Lower leg skin (tissue), 3 donors: ENCODE data around the gene SMC1B.

Source experiments
- POLR2A ChIP-seq, 2 donors: fragments of 450-650 bp; IDR thresholded peaks; one replicate each; pipeline ENCODE4 v1.6.1; 2016 to 2017; ENCODE audit warnings: antibody characterized with exemption in 2 of 2, mild to moderate bottlenecking in 1 of 2, moderate library complexity in 1 of 2
- TF ChIP-seq, protein P1 (sequence below), 3 donors: fragments of 450-650 bp; IDR thresholded peaks; one replicate each; pipeline ENCODE4 v1.5.1; 2016; ENCODE audit warnings: antibody characterized with exemption in 3 of 3, mild to moderate bottlenecking in 3 of 3, moderate library complexity in 2 of 3

GRCh38 chr22:45318558-45319323, 94.7 kb downstream of the SMC1B start:
- TF ChIP-seq, protein P1, sequence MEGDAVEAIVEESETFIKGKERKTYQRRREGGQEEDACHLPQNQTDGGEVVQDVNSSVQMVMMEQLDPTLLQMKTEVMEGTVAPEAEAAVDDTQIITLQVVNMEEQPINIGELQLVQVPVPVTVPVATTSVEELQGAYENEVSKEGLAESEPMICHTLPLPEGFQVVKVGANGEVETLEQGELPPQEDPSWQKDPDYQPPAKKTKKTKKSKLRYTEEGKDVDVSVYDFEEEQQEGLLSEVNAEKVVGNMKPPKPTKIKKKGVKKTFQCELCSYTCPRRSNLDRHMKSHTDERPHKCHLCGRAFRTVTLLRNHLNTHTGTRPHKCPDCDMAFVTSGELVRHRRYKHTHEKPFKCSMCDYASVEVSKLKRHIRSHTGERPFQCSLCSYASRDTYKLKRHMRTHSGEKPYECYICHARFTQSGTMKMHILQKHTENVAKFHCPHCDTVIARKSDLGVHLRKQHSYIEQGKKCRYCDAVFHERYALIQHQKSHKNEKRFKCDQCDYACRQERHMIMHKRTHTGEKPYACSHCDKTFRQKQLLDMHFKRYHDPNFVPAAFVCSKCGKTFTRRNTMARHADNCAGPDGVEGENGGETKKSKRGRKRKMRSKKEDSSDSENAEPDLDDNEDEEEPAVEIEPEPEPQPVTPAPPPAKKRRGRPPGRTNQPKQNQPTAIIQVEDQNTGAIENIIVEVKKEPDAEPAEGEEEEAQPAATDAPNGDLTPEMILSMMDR (IDR thresholded peaks at IDR 0.05), result no peak
- no peak for TF ChIP-seq POLR2A (IDR thresholded peaks at IDR 0.05)
